Astrocyte (in vitro differentiated cells and primary cell): ENCODE measurements around the gene PSME1. TPM values are rescaled to one million over a fixed set of nuclear protein-coding genes. Genes with fewer than 3 reads are reported as not detected.

Experiments used
- DNase-seq: peaks from one replicate; pipeline ENCODE4 v3.0.0-alpha.2; 2010; ENCODE audit warnings: low read depth
- FAIRE-seq: peaks from 2 replicates; lab custom pipeline; 2011; peaks lifted over from hg19 to GRCh38; lab: Jason Lieb, UNC
- H2AFZ ChIP-seq: 2 replicates; pipeline ENCODE4 v1.6.0; 2012; ENCODE audit warnings: low read depth, low read length, inconsistent platforms
- H3K27ac ChIP-seq: 2 replicates; pipeline ENCODE4 v1.5.1; 2011; ENCODE audit warnings: low read depth, low read length, inconsistent platforms
- H3K27me3 ChIP-seq: 2 replicates; pipeline ENCODE4 v1.6.0; 2011; ENCODE audit warnings: low read length, inconsistent platforms; ENCODE audit not compliant: insufficient read depth
- H3K36me3 ChIP-seq: 2 replicates; pipeline ENCODE4 v1.5.1; 2011; ENCODE audit warnings: low read length, inconsistent platforms; ENCODE audit not compliant: insufficient read depth
- H3K4me1 ChIP-seq: 2 replicates; pipeline ENCODE4 v1.5.1; 2011; ENCODE audit warnings: low read length, inconsistent platforms; ENCODE audit not compliant: insufficient read depth
- H3K4me2 ChIP-seq: 2 replicates; pipeline ENCODE4 v1.6.0; 2012; ENCODE audit warnings: low read length, inconsistent platforms
- H3K4me3 ChIP-seq: 2 replicates; pipeline ENCODE4 v1.5.1; 2011; ENCODE audit warnings: low read depth, mild to moderate bottlenecking, low read length, inconsistent platforms; ENCODE audit not compliant: insufficient read depth
- H3K79me2 ChIP-seq: 2 replicates; pipeline ENCODE4 v1.6.0; 2012; ENCODE audit warnings: mild to moderate bottlenecking, low read length, inconsistent platforms; ENCODE audit not compliant: insufficient read depth
- H3K9ac ChIP-seq: 2 replicates; pipeline ENCODE4 v1.6.0; 2012; ENCODE audit warnings: mild to moderate bottlenecking, low read length, inconsistent platforms
- H3K9me3 ChIP-seq: 2 replicates; pipeline ENCODE4 v1.5.1; 2012; ENCODE audit warnings: low read depth, mild to moderate bottlenecking, low read length, inconsistent platforms; ENCODE audit not compliant: insufficient read depth
- H4K20me1 ChIP-seq: 2 replicates; pipeline ENCODE4 v1.6.0; 2012; ENCODE audit warnings: low read length, inconsistent platforms; ENCODE audit not compliant: insufficient read depth
- H3K27ac Mint-ChIP-seq: one replicate; pipeline ENCODE4 v1.8.0; 2021; ENCODE audit warnings: mild to moderate bottlenecking, mixed read lengths; ENCODE audit not compliant: unreplicated experiment
- H3K27me3 Mint-ChIP-seq: one replicate; pipeline ENCODE4 v1.8.0; 2021; ENCODE audit warnings: low read depth, mixed read lengths; ENCODE audit not compliant: unreplicated experiment
- H3K36me3 Mint-ChIP-seq: one replicate; pipeline ENCODE4 v1.8.0; 2021; ENCODE audit warnings: low read depth, mixed read lengths; ENCODE audit not compliant: unreplicated experiment
- H3K4me1 Mint-ChIP-seq: one replicate; pipeline ENCODE4 v1.8.0; 2021; ENCODE audit warnings: low read depth, mixed read lengths; ENCODE audit not compliant: unreplicated experiment
- H3K4me3 Mint-ChIP-seq: one replicate; pipeline ENCODE4 v1.8.0; 2021; ENCODE audit warnings: mild to moderate bottlenecking, moderate library complexity, mixed read lengths; ENCODE audit not compliant: unreplicated experiment
- H3K9me3 Mint-ChIP-seq: one replicate; pipeline ENCODE4 v1.8.0; 2021; ENCODE audit warnings: mild to moderate bottlenecking, mixed read lengths; ENCODE audit not compliant: unreplicated experiment
- EZH2 ChIP-seq: IDR thresholded peaks from 2 replicates; pipeline ENCODE4 v1.6.1; 2012; ENCODE audit warnings: mild to moderate bottlenecking, low read length, inconsistent platforms; ENCODE audit not compliant: insufficient read depth
- total RNA-seq: library from RNA; stranded (reverse); gene quantifications from 2 replicates; pipeline ENCODE4 v1.2.1, GENCODE V29; 2021
- TF ChIP-seq, protein P1 (sequence below): IDR thresholded peaks from 2 replicates; pipeline ENCODE4 v1.5.1; 2011; ENCODE audit warnings: low read depth, mild to moderate bottlenecking, inconsistent platforms, low read length, moderate library complexity; ENCODE audit not compliant: insufficient read depth

The PSME1 gene
- total RNA-seq, 1 donor from 2014 or later: 122 TPM

DNA sequence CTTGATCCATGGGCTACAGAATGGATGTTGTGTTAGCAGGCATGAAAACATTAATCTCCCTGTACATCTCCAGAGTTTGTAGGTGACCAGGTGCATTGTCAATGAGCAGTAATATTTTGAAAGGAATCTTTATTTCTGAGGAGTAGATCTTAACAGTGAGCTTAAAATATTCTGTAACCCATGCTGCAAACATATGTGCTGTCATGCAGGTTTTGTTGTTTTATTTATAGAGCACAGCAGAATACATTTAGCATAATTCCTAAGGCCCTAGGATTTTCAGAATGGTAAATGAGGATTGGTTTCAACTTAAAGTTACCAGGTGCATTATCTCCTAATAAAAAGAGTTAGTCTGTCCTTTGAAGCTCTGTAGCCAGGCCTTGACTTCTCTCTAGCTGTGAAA is 9.1 kb upstream of the PSME1 start:
- H4K20me1 ChIP-seq: no peaks in the 10 kb centered on the region
- no peaks in the 10 kb centered on the region for H3K9me3 Mint-ChIP-seq
- TF ChIP-seq EZH2: no peak
- TF ChIP-seq, protein P1, sequence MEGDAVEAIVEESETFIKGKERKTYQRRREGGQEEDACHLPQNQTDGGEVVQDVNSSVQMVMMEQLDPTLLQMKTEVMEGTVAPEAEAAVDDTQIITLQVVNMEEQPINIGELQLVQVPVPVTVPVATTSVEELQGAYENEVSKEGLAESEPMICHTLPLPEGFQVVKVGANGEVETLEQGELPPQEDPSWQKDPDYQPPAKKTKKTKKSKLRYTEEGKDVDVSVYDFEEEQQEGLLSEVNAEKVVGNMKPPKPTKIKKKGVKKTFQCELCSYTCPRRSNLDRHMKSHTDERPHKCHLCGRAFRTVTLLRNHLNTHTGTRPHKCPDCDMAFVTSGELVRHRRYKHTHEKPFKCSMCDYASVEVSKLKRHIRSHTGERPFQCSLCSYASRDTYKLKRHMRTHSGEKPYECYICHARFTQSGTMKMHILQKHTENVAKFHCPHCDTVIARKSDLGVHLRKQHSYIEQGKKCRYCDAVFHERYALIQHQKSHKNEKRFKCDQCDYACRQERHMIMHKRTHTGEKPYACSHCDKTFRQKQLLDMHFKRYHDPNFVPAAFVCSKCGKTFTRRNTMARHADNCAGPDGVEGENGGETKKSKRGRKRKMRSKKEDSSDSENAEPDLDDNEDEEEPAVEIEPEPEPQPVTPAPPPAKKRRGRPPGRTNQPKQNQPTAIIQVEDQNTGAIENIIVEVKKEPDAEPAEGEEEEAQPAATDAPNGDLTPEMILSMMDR: no peak
- H3K4me2 ChIP-seq: no peak overlapping the region
- no peaks in the 10 kb centered on the region for H3K4me1 ChIP-seq
- H3K27ac Mint-ChIP-seq: no peak overlapping the region
- H2AFZ ChIP-seq: no peak overlapping the region
- peaks cover 6% of the 10 kb centered on the region for H3K27me3 Mint-ChIP-seq
- no peaks in the 10 kb centered on the region for H3K27me3 ChIP-seq
- H3K36me3 Mint-ChIP-seq: peaks cover 13% of the 10 kb centered on the region
- no peak for DNase-seq
- H3K36me3 ChIP-seq: peaks cover under 1% of the 10 kb centered on the region
- H3K9ac ChIP-seq: no peak overlapping the region
- no peaks in the 10 kb centered on the region for H3K79me2 ChIP-seq
- no peak overlapping the region for H3K4me3 ChIP-seq
- no peaks in the 10 kb centered on the region for H3K9me3 ChIP-seq
- no peak for FAIRE-seq
- no peak overlapping the region for H3K27ac ChIP-seq
- peaks cover 2% of the 10 kb centered on the region for H3K4me1 Mint-ChIP-seq
- no peak overlapping the region for H3K4me3 Mint-ChIP-seq

DNA sequence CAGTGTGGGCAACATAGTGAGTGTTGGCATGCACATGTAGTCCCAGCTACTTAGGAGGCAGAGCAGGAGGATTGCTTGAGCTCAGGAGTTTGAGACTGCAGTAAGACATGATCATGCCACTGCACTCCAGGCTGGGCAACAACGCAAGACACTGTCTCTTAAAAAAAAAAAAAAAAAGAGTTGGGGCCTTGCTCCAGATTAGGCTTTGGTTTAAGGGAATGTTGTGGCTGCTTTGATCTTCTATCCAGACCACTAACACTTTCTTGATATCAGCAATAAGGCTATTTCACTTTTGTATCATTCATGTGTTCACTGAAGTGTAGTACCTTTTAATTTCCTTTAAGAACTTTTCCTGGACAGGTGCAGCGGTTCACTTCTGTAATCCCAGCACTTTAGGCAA is 8.3 kb upstream of the PSME1 start:
- no peak overlapping the region for H3K4me3 ChIP-seq
- H3K4me2 ChIP-seq: no peak overlapping the region
- Mint-ChIP-seq H3K4me1 (peaks cover 2% of the 10 kb centered on the region), H3K9me3 (no peaks in the 10 kb centered on the region), H3K27me3 (peaks cover 8% of the 10 kb centered on the region), H3K27ac (no peak overlapping the region), H3K36me3 (peaks cover 10% of the 10 kb centered on the region), H3K4me3 (no peak overlapping the region)
- no peak overlapping the region for H2AFZ ChIP-seq
- DNase-seq: no peak
- H4K20me1 ChIP-seq: no peaks in the 10 kb centered on the region
- H3K4me1 ChIP-seq: no peaks in the 10 kb centered on the region
- no peak overlapping the region for H3K27ac ChIP-seq
- H3K9ac ChIP-seq: no peak overlapping the region
- TF ChIP-seq, protein P1: no peak
- no peak for TF ChIP-seq EZH2
- no peaks in the 10 kb centered on the region for H3K79me2 ChIP-seq
- H3K9me3 ChIP-seq: no peaks in the 10 kb centered on the region
- H3K36me3 ChIP-seq: no peaks in the 10 kb centered on the region
- no peak for FAIRE-seq
- H3K27me3 ChIP-seq: no peaks in the 10 kb centered on the region

DNA sequence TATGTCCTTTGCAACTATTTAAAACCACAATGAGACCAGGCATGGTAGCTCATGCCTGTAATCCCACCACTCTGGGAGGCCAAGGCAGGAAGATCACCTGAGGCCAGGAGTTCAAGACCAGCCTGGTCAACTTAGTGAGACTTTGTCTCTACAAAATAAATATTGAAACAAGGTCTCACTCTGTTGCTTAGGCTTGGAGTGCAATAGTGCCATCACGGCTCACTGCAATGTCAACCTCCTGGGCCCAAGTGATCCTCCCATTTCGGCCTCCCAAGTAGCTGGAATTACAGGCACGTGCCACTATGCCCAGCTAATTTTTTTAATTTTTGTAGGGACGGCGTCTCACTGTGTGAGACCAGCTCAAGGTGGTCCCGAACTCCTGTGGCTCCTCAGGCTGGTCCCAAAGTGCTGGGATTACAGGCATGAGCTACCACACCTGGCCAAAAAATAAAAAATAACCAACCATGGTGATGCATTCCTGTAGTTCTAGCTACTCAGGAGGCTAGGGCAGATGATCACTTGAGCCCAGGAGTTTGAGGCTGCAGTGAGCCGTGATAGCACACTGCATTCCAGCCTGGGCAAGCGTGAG is 6.5 kb upstream of the PSME1 start:
- H3K27me3 ChIP-seq: no peaks in the 10 kb centered on the region
- H3K4me1 ChIP-seq: no peaks in the 10 kb centered on the region
- no peak overlapping the region for H3K4me2 ChIP-seq
- H3K9me3 Mint-ChIP-seq: no peaks in the 10 kb centered on the region
- H3K27ac ChIP-seq: no peak overlapping the region
- H3K79me2 ChIP-seq: no peaks in the 10 kb centered on the region
- no peaks in the 10 kb centered on the region for H3K36me3 Mint-ChIP-seq
- H2AFZ ChIP-seq: no peak overlapping the region
- no peak overlapping the region for H3K27ac Mint-ChIP-seq
- peaks cover 8% of the 10 kb centered on the region for H3K27me3 Mint-ChIP-seq
- H3K4me1 Mint-ChIP-seq: peaks cover 2% of the 10 kb centered on the region
- H4K20me1 ChIP-seq: no peaks in the 10 kb centered on the region
- DNase-seq: no peak
- no peaks in the 10 kb centered on the region for H3K9me3 ChIP-seq
- TF ChIP-seq, protein P1: no peak
- no peak for TF ChIP-seq EZH2
- no peak for FAIRE-seq
- no peak overlapping the region for H3K4me3 Mint-ChIP-seq
- H3K4me3 ChIP-seq: no peak overlapping the region
- H3K36me3 ChIP-seq: no peaks in the 10 kb centered on the region
- H3K9ac ChIP-seq: no peak overlapping the region
